Right lobe of liver (tissue), 4 donors: ENCODE results near the gene KCNG4.

ENCODE experiments used
- POLR2A ChIP-seq: fragments of 450-650 bp; IDR thresholded peaks from one replicate; pipeline ENCODE4 v1.6.1; 2017; ENCODE audit warnings: antibody characterized with exemption, mild to moderate bottlenecking
- TF ChIP-seq, protein P1 (sequence below), 4 donors: fragments of 200-600 bp in 3 of 4; fragments of 450-650 bp in 1 of 4; IDR thresholded peaks; one replicate each; pipeline versions ENCODE4 v1.5.1 to v1.8.0; 2016 to 2022; ENCODE audit warnings: antibody characterized with exemption in 4 of 4, mild to moderate bottlenecking in 2 of 4
- donor health status: DM: no; HTN: no; CAD: no.
- donor health status: DM: no; HTN: no; CAD: no.
- donor health status: DM: no; HTN: yes; CAD: no.

DNA sequence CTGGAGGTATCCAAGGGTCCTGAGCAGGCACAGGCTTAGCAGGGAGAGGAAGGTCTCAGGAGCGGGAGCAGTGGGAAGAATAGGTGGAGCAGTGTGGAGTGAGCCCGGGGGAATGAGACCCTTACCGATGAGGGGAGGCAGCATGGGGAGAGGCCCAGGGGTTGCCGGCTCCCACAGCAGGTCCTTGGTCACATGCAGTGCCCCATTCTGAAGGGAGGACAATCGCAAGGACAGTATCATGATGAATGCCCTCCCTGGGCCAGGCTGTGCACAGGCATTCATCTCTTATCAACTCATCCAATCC lies 56.3 kb downstream of the KCNG4 start:
- TF ChIP-seq, protein P1, sequence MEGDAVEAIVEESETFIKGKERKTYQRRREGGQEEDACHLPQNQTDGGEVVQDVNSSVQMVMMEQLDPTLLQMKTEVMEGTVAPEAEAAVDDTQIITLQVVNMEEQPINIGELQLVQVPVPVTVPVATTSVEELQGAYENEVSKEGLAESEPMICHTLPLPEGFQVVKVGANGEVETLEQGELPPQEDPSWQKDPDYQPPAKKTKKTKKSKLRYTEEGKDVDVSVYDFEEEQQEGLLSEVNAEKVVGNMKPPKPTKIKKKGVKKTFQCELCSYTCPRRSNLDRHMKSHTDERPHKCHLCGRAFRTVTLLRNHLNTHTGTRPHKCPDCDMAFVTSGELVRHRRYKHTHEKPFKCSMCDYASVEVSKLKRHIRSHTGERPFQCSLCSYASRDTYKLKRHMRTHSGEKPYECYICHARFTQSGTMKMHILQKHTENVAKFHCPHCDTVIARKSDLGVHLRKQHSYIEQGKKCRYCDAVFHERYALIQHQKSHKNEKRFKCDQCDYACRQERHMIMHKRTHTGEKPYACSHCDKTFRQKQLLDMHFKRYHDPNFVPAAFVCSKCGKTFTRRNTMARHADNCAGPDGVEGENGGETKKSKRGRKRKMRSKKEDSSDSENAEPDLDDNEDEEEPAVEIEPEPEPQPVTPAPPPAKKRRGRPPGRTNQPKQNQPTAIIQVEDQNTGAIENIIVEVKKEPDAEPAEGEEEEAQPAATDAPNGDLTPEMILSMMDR (IDR thresholded peaks at IDR 0.05): no peak
- no peak for TF ChIP-seq POLR2A
